Panc1 (cell line): ENCODE measurements around the gene INHBB.

Experiments
- POLR2AphosphoS5 ChIP-seq: IDR thresholded peaks from 2 replicates; pipeline ENCODE4 v1.6.1; 2012; ENCODE audit warnings: mild to moderate bottlenecking, low read depth, low read length, moderate library complexity
- SIN3A ChIP-seq: IDR thresholded peaks from 2 replicates; pipeline ENCODE4 v1.6.1; 2012; ENCODE audit warnings: low read depth, mild to moderate bottlenecking, low read length, moderate library complexity, borderline replicate concordance; ENCODE audit not compliant: insufficient read depth
- TF ChIP-seq, protein P1 (sequence below): fragments of 450-650 bp; IDR thresholded peaks from 2 replicates; pipeline ENCODE4 v1.5.1; 2017; ENCODE audit warnings: mild to moderate bottlenecking
- TF ChIP-seq, protein P2 (sequence below), 2 experiments: IDR thresholded peaks; 2 replicates each; pipeline ENCODE4 v1.6.1; 2011 to 2012; ENCODE audit warnings: low read depth in 2 of 2, control low read depth in 1 of 2, low read length in 1 of 2, mild to moderate bottlenecking in 1 of 2, moderate library complexity in 1 of 2; ENCODE audit not compliant: insufficient read depth in 1 of 2

DNA sequence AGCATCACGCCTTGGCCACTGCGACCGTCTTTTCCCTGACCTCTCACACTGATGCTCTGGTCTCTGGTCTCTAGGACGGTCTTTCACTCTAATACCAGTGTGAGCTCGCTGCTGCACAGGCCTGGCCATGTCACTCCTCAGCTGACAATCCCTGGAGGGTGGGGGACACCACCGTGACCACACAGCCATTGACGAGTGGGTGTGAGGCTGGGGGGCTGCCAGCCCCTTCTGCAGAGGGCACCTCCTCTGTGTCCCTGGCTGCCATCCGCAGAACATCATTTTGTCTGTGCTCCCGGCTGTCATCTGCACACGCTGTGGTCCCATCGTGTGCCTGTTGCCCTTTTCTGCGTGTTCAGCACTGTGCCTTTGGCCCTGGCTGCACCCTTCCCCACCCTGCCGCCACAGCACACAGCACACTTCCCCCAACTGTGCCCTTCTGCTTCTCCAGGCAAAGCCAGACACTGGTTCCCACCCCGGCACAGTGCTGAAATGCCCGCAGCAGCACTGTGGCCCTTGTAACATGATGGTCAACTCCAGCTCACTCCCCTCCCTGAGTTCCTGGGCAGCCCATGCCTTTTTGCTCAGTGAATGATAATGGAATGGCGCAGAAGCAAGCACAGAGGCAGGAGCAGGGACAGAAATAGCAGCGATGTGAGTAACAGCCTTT is 30.4 kb upstream of the INHBB start:
- TF ChIP-seq, protein P1, sequence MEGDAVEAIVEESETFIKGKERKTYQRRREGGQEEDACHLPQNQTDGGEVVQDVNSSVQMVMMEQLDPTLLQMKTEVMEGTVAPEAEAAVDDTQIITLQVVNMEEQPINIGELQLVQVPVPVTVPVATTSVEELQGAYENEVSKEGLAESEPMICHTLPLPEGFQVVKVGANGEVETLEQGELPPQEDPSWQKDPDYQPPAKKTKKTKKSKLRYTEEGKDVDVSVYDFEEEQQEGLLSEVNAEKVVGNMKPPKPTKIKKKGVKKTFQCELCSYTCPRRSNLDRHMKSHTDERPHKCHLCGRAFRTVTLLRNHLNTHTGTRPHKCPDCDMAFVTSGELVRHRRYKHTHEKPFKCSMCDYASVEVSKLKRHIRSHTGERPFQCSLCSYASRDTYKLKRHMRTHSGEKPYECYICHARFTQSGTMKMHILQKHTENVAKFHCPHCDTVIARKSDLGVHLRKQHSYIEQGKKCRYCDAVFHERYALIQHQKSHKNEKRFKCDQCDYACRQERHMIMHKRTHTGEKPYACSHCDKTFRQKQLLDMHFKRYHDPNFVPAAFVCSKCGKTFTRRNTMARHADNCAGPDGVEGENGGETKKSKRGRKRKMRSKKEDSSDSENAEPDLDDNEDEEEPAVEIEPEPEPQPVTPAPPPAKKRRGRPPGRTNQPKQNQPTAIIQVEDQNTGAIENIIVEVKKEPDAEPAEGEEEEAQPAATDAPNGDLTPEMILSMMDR, result no peak
- no peak for TF ChIP-seq SIN3A
- TF ChIP-seq POLR2AphosphoS5, result no peak
- TF ChIP-seq, protein P2, sequence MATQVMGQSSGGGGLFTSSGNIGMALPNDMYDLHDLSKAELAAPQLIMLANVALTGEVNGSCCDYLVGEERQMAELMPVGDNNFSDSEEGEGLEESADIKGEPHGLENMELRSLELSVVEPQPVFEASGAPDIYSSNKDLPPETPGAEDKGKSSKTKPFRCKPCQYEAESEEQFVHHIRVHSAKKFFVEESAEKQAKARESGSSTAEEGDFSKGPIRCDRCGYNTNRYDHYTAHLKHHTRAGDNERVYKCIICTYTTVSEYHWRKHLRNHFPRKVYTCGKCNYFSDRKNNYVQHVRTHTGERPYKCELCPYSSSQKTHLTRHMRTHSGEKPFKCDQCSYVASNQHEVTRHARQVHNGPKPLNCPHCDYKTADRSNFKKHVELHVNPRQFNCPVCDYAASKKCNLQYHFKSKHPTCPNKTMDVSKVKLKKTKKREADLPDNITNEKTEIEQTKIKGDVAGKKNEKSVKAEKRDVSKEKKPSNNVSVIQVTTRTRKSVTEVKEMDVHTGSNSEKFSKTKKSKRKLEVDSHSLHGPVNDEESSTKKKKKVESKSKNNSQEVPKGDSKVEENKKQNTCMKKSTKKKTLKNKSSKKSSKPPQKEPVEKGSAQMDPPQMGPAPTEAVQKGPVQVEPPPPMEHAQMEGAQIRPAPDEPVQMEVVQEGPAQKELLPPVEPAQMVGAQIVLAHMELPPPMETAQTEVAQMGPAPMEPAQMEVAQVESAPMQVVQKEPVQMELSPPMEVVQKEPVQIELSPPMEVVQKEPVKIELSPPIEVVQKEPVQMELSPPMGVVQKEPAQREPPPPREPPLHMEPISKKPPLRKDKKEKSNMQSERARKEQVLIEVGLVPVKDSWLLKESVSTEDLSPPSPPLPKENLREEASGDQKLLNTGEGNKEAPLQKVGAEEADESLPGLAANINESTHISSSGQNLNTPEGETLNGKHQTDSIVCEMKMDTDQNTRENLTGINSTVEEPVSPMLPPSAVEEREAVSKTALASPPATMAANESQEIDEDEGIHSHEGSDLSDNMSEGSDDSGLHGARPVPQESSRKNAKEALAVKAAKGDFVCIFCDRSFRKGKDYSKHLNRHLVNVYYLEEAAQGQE (IDR thresholded peaks at IDR 0.05; ENCODE audit: insufficient read depth in 1 of 2, low read depth in 2 of 2, low read length in 1 of 2), result no peak
